HG02759 (cell line): Measurements from ENCODE around the gene BDH2.

Experiments used
- ATAC-seq: cut with Tn5 transposase; IDR thresholded peaks from one replicate; pipeline ENCODE4 v1.9.1; 2021; ENCODE audit warnings: mild to moderate bottlenecking, moderate library complexity; ENCODE audit not compliant: unreplicated experiment

The BDH2 gene

DNA sequence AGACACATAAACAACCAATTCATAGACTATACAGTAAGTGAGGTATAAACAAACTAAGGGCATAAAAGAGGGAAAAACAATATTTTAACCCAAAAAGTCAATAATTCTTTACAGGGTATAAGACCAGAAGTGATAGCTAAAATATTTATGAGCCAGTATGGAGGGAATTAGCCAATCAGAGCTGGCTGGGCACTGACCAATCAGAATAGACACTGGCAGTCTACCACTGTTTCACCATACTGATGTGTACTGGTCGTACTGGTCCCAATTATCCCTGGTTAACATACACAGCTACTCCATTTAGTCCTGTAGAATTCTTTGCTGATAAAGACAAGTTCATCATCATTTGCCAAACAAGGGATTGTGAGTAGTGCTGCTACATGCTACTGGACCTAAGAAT, 70.3 kb downstream of the BDH2 start:
- ATAC-seq, result no peak
